Cardiac fibroblast (primary cell): ENCODE data around the gene MAP3K1.

Experiments used
- DNase-seq, 2 donors: peaks; one replicate each; pipeline versions ENCODE4 v3.0.0 to v3.0.0-alpha.2; 2010; ENCODE audit warnings: low read depth in 2 of 2
- H3K4me3 ChIP-seq, 2 donors: replicated peaks in 1 of 2; 1 replicate in 1 of 2; 2 replicates in 1 of 2; pipeline ENCODE4 v1.5.1; 2011; ENCODE audit warnings: low read depth in 2 of 2, low read length in 2 of 2, mild to moderate bottlenecking in 2 of 2, moderate library complexity in 1 of 2
- CTCF ChIP-seq: IDR thresholded peaks from one replicate; pipeline ENCODE4 v1.5.1; 2011; ENCODE audit warnings: low read depth, mild to moderate bottlenecking, low read length, inconsistent platforms

The MAP3K1 gene

GRCh38 chr5:56786346-56786745 is 29.0 kb upstream of the MAP3K1 start:
- DNase-seq: no peak
- H3K4me3 ChIP-seq: no peak overlapping the region
- TF ChIP-seq CTCF: no peak

GRCh38 chr5:56791396-56791795 is 24.0 kb upstream of the MAP3K1 start:
- TF ChIP-seq CTCF: no peak
- DNase-seq: no peak

GRCh38 chr5:56798521-56798920 is 16.8 kb upstream of the MAP3K1 start:
- no peak for TF ChIP-seq CTCF
- DNase-seq: no peak
- H3K4me3 ChIP-seq: no peak overlapping the region

More at GRCh38 chr5:56791396-56791795, 24.0 kb upstream of the MAP3K1 start:
- no peak overlapping the region for H3K4me3 ChIP-seq

GRCh38 chr5:56800186-56800585 is 15.2 kb upstream of the MAP3K1 start:
- no peak for DNase-seq
- no peak overlapping the region for H3K4me3 ChIP-seq
- no peak for TF ChIP-seq CTCF

- TF ChIP-seq CTCF: no peak
- no peak for DNase-seq
- no peak overlapping the region for H3K4me3 ChIP-seq
These were observed 14.1 kb upstream of the MAP3K1 start for GRCh38 chr5:56801256-56801655.

- H3K4me3 ChIP-seq: no peak overlapping the region
- TF ChIP-seq CTCF: no peak
- DNase-seq: no peak
These were observed 13.1 kb upstream of the MAP3K1 start for GRCh38 chr5:56802205-56802604.

- no peak for DNase-seq
- H3K4me3 ChIP-seq: no peak overlapping the region
- no peak for TF ChIP-seq CTCF
These were observed 12.3 kb upstream of the MAP3K1 start for GRCh38 chr5:56803025-56803424.
